ENCODE measurements around the gene FAM25G. TPM values are rescaled to one million over a fixed set of nuclear protein-coding genes. Genes with fewer than 3 reads are reported as not detected.
"Not testable (repeated sequence)": the region's sequence is repeated elsewhere in the genome, so short reads cannot be mapped to it uniquely, and the experiment has no call there.

FAM25G gene
- total RNA-seq, 1 experiment from 2014 or later, result not detected

- not testable (repeated sequence) for DNase-seq (ENCODE audit: low spot score)
These were observed 26.1 kb downstream of the FAM25G start for GRCh38 chr10:47465216-47465917.

GRCh38 chr10:47462577-47463358 is 28.7 kb downstream of the FAM25G start:
- not testable (repeated sequence) for DNase-seq (ENCODE audit: low spot score)

GRCh38 chr10:47461261-47461687 is 30.2 kb downstream of the FAM25G start:
- peak; percentile 52 for DNase-seq (ENCODE audit: low spot score)

GRCh38 chr10:47458466-47459154 is 32.9 kb downstream of the FAM25G start:
- DNase-seq (ENCODE audit: low spot score), result peak; percentile 29

- no peak for DNase-seq (ENCODE audit: low spot score)
These were observed 33.7 kb downstream of the FAM25G start for GRCh38 chr10:47457826-47458225.

GRCh38 chr10:47457528-47457820 is 34.0 kb downstream of the FAM25G start:
- DNase-seq (ENCODE audit: low spot score), result no peak

- DNase-seq (ENCODE audit: low spot score), result no peak
These were observed 34.5 kb downstream of the FAM25G start for GRCh38 chr10:47456794-47457527.

GRCh38 chr10:47456079-47456785 is 35.3 kb downstream of the FAM25G start:
- no peak for DNase-seq (ENCODE audit: low spot score)

- not testable (repeated sequence) for DNase-seq (ENCODE audit: low spot score)
These were observed 36.0 kb downstream of the FAM25G start for GRCh38 chr10:47455350-47456078.

GRCh38 chr10:47454780-47455058 is 36.8 kb downstream of the FAM25G start:
- no peak for DNase-seq (ENCODE audit: low spot score)

- no peak for DNase-seq (ENCODE audit: low spot score)
These were observed 37.3 kb downstream of the FAM25G start for GRCh38 chr10:47454008-47454779.

- no peak for DNase-seq (ENCODE audit: low spot score)
These were observed 38.1 kb downstream of the FAM25G start for GRCh38 chr10:47453141-47454007.

GRCh38 chr10:47452495-47453140 is 38.9 kb downstream of the FAM25G start:
- no peak for DNase-seq (ENCODE audit: low spot score)

- DNase-seq (ENCODE audit: low spot score), result no peak
These were observed 39.5 kb downstream of the FAM25G start for GRCh38 chr10:47451998-47452494.

- no peak for DNase-seq (ENCODE audit: low spot score)
These were observed 40.1 kb downstream of the FAM25G start for GRCh38 chr10:47451273-47451997.

GRCh38 chr10:47450442-47450841 is 41.1 kb downstream of the FAM25G start:
- DNase-seq (ENCODE audit: low spot score), result no peak

- DNase-seq (ENCODE audit: low spot score), result no peak
These were observed 41.5 kb downstream of the FAM25G start for GRCh38 chr10:47449979-47450378.

All from HT-29 (cell line).